ENCODE measurements around the gene NPRL2. TPM values are rescaled to one million over a fixed set of nuclear protein-coding genes. Genes with fewer than 3 reads are reported as not detected.

Gene NPRL2
- total and polyA plus RNA-seq, 2 of the 13 experiments (the other 11 are each of a cell fraction or from before 2014, with no cell fraction given): 30.6 to 51.4 TPM

- TF ChIP-seq, protein P1, sequence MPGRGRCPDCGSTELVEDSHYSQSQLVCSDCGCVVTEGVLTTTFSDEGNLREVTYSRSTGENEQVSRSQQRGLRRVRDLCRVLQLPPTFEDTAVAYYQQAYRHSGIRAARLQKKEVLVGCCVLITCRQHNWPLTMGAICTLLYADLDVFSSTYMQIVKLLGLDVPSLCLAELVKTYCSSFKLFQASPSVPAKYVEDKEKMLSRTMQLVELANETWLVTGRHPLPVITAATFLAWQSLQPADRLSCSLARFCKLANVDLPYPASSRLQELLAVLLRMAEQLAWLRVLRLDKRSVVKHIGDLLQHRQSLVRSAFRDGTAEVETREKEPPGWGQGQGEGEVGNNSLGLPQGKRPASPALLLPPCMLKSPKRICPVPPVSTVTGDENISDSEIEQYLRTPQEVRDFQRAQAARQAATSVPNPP (CRISPR knock-in tag; IDR thresholded peaks at IDR 0.05): 0 out of 2 replicates have a peak, but pooled peaks have one; percentile 3
- TF ChIP-seq PHF8 (CRISPR knock-in tag; IDR thresholded peaks at IDR 0.05) (peak; percentile 48), ZNF614 (CRISPR knock-in tag; IDR thresholded peaks at IDR 0.05; ENCODE audit: borderline replicate concordance) (0 out of 2 replicates have a peak, but pooled peaks have one; percentile 53), SRSF1 (optimal IDR thresholded peaks at IDR 0.05; ENCODE audit: low read depth, low read length) (peak; percentile 21), PAX8 (CRISPR knock-in tag; IDR thresholded peaks at IDR 0.05; ENCODE audit: borderline replicate concordance) (no peak; the same call in 1 of the 2 replicates), ZNF709 (CRISPR knock-in tag; IDR thresholded peaks at IDR 0.05) (0 out of 2 replicates have a peak, but pooled peaks have one; percentile 23), SYNCRIP (IDR thresholded peaks at IDR 0.05; ENCODE audit: insufficient read depth, low read depth, low read length) (no peak), ADNP (CRISPR knock-in tag; IDR thresholded peaks at IDR 0.05) (0 out of 2 replicates have a peak, but pooled peaks have one; percentile 6), NR2F6 (IDR thresholded peaks at IDR 0.05) (peak; percentile 57; the same call in 1 of the 2 replicates), NR2F6 (CRISPR knock-in tag; IDR thresholded peaks at IDR 0.05) (peak; percentile 71), TIGD3 (CRISPR knock-in tag; IDR thresholded peaks at IDR 0.05; ENCODE audit: borderline replicate concordance) (0 out of 2 replicates have a peak, but pooled peaks have one; percentile 79), MYC (CRISPR knock-in tag; IDR thresholded peaks at IDR 0.05; ENCODE audit: borderline replicate concordance) (peak; percentile 48; the same call in 1 of the 2 replicates), ZNF326 (CRISPR knock-in tag; IDR thresholded peaks at IDR 0.05; ENCODE audit: borderline replicate concordance) (no peak), HNRNPH1 (optimal IDR thresholded peaks at IDR 0.05; ENCODE audit: low read depth, low read length) (peak; percentile 31), ATF4 (CRISPR knock-in tag; IDR thresholded peaks at IDR 0.05) (no peak), ZNF746 (CRISPR knock-in tag; IDR thresholded peaks at IDR 0.05) (peak; percentile 74), KLF11 (CRISPR knock-in tag; IDR thresholded peaks at IDR 0.05) (no peak)
- TF ChIP-seq, protein P2, sequence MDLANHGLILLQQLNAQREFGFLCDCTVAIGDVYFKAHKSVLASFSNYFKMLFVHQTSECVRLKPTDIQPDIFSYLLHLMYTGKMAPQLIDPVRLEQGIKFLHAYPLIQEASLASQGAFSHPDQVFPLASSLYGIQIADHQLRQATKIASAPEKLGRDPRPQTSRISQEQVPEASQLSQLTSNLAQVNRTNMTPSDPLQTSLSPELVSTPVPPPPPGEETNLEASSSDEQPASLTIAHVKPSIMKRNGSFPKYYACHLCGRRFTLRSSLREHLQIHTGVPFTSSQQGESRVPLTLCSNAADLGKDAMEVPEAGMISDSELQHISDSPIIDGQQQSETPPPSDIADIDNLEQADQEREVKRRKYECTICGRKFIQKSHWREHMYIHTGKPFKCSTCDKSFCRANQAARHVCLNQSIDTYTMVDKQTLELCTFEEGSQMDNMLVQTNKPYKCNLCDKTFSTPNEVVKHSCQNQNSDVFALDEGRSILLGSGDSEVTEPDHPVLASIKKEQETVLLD (CRISPR knock-in tag; IDR thresholded peaks at IDR 0.05; ENCODE audit: low read depth): no peak; the same call in 1 of the 2 replicates
- TF ChIP-seq, protein P3, sequence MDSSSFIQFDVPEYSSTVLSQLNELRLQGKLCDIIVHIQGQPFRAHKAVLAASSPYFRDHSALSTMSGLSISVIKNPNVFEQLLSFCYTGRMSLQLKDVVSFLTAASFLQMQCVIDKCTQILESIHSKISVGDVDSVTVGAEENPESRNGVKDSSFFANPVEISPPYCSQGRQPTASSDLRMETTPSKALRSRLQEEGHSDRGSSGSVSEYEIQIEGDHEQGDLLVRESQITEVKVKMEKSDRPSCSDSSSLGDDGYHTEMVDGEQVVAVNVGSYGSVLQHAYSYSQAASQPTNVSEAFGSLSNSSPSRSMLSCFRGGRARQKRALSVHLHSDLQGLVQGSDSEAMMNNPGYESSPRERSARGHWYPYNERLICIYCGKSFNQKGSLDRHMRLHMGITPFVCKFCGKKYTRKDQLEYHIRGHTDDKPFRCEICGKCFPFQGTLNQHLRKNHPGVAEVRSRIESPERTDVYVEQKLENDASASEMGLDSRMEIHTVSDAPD (CRISPR knock-in tag; IDR thresholded peaks at IDR 0.05): no peak
Observed at GRCh38 chr3:50321336-50322114, 29.1 kb downstream of the NPRL2 start (continued).

Measured in HepG2 (cell line).